HG02763 (cell line): ENCODE results near the gene BOLA2B.

Experiments
- ATAC-seq: cut with Tn5 transposase; IDR thresholded peaks from one replicate; pipeline ENCODE4 v1.9.1; 2021; ENCODE audit warnings: mild to moderate bottlenecking, moderate library complexity; ENCODE audit not compliant: unreplicated experiment

Gene BOLA2B

DNA sequence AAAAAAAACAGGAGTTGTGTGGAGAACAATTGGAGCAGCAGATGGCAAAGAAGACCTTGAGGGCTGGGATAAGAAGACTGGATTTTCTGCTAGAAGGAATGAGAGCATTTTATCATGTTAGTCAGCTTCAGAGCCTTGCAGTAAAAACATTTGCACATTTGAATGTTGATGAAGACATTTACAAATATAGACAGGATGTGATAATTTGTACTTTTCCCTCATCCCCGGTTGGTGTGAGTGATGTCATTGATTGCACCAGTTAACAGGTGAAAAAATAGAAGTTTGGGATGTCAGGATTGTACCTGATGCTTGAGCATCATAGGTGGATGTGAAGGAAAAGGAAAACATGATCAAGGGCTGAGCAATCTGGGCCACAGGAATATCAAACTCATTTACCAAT, 47.8 kb downstream of the BOLA2B start:
- no peak for ATAC-seq

DNA sequence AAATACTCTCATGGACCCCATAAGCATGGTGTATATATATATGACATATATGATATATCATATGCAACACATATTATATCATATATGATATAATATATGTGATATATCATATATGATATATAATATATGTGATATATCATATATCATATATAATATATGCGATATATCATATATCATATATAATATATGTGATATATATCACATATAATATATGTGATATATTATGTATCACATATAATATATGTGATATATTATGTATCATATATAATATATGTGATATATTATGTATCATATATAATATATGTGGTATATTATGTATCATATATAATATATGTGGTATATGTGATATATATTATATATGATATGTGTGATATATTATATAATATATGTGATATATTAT, 48.5 kb downstream of the BOLA2B start:
- no peak for ATAC-seq

DNA sequence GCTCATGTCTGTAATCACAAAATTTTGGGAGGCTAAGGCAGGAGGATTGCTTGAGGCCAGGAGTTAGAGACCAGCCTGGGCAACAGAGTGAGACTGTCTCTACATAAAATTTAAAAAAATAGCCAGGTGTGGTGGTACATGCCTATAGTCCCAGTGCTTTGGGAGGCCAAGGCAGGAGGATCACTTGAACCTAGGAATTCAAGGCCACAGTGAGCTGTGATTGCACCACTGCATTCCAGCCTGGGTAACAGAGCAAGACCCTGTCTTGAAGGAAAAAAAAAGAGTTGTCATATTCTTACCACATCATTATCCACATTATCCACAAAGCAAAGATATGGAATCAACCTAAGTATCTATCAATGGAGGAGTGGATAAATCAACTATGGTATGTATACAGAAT, 49.4 kb downstream of the BOLA2B start:
- no peak for ATAC-seq

DNA sequence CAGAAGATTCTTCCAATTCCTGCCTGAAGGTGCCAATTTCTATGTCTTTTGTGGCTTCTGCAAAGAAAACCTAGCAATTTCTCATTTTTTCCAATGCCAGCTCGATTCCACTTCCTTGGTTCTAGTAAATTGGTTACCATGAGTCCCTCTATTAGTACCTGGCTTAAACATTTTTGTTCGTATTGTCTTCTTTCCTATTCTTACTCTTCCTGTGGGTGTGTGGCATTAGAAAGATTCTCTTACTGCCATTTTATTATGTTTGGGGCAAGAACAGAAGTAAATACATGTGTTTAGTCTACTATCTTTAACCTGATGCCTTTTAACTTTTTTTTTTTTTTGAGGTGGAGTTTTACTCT, 50.1 kb downstream of the BOLA2B start:
- ATAC-seq = no peak
